Prostate gland (tissue), 2 donors: ENCODE measurements around the gene ADARB2.

Experiments used
- POLR2A ChIP-seq: fragments of 450-650 bp; IDR thresholded peaks from one replicate; pipeline ENCODE4 v1.6.1; 2016; ENCODE audit warnings: antibody characterized with exemption, mild to moderate bottlenecking
- TF ChIP-seq, protein P1 (sequence below), 4 experiments: fragments of 200-600 bp in 2 of 4; fragments of 450-650 bp in 2 of 4; sonication (generic) in 2 of 4; IDR thresholded peaks; 1 replicate in 3 of 4; 2 replicates in 1 of 4; pipeline ENCODE4 v1.5.1; 2016 to 2019; ENCODE audit warnings: antibody characterized with exemption in 4 of 4, mild to moderate bottlenecking in 2 of 4, moderate library complexity in 2 of 4

DNA sequence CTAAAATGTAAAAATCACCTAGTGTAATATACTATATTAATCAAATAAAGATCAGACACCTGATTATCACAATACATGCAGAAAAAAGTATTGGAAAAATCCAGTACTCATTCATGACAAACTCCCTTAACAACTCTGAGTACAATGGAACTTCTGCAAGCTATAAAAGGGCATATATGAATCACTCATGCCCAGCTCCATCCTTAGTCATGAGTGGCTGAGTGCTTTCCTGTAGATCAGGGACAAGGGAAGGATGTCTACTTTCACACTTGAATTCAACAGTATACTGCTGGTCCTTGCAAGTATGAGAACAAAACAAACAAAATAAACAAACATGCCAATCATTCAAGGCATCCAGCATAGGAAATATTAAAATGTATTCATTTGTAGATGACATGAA is 116.5 kb downstream of the ADARB2 start:
- TF ChIP-seq POLR2A = no peak
- TF ChIP-seq, protein P1, sequence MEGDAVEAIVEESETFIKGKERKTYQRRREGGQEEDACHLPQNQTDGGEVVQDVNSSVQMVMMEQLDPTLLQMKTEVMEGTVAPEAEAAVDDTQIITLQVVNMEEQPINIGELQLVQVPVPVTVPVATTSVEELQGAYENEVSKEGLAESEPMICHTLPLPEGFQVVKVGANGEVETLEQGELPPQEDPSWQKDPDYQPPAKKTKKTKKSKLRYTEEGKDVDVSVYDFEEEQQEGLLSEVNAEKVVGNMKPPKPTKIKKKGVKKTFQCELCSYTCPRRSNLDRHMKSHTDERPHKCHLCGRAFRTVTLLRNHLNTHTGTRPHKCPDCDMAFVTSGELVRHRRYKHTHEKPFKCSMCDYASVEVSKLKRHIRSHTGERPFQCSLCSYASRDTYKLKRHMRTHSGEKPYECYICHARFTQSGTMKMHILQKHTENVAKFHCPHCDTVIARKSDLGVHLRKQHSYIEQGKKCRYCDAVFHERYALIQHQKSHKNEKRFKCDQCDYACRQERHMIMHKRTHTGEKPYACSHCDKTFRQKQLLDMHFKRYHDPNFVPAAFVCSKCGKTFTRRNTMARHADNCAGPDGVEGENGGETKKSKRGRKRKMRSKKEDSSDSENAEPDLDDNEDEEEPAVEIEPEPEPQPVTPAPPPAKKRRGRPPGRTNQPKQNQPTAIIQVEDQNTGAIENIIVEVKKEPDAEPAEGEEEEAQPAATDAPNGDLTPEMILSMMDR (IDR thresholded peaks at IDR 0.05) = no peak
